NT2/D1 (cell line): ENCODE results near the gene KIFC3.

Experiments used
- SUZ12 ChIP-seq: IDR thresholded peaks from 2 replicates; pipeline ENCODE4 v1.6.1; 2011; ENCODE audit not compliant: insufficient read length, insufficient read depth; ENCODE audit errors: extremely low read depth
- YY1 ChIP-seq: IDR thresholded peaks from 2 replicates; pipeline ENCODE4 v1.6.1; 2011; ENCODE audit not compliant: insufficient read length, insufficient read depth
- ZNF274 ChIP-seq: IDR thresholded peaks from 2 replicates; pipeline ENCODE4 v1.6.1; 2011; ENCODE audit warnings: mild to moderate bottlenecking, low read depth, low read length

DNA sequence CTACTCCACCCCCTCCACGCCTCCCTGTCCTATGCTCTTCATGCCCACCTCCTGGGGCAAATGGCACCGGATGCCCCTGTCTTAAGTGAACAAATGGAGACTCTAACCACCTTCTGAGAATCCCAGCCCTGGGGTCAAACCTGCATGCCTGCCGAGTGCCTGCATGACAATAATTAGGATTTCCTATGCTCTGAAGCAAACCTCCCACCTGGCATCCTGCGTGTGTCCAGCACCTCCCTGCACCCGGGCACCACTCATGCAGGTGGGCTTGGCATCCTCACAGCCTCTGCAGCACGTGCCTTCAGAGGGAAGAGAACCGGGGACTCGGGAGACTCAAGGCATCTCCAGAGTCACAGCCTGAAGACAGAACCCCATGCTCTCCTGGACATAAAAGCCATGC lies 11.2 kb upstream of the KIFC3 start:
- TF ChIP-seq ZNF274 (no peak), SUZ12 (no peak), YY1 (no peak)
